Neural progenitor cell (in vitro differentiated cells): ENCODE measurements around the gene STT3A. TPM values are rescaled to one million over a fixed set of nuclear protein-coding genes. Genes with fewer than 3 reads are reported as not detected.

Experiments used
- DNase-seq: peaks from one replicate; pipeline ENCODE4 v3.0.0-alpha.2; 2016; ENCODE audit warnings: low spot score
- H2AFZ ChIP-seq: fragments of 200-600 bp; sonication (generic); replicated peaks from 2 replicates; pipeline ENCODE4 v1.6.1; 2016; ENCODE audit warnings: antibody characterized with exemption
- H3F3A ChIP-seq: fragments of 200-600 bp; sonication (generic); 2 replicates; pipeline ENCODE4 v1.6.1; 2016; ENCODE audit warnings: antibody characterized with exemption, low read depth
- H3K27ac ChIP-seq: fragments of 200-600 bp; sonication (generic); 2 replicates; pipeline ENCODE4 v1.5.1; 2016; ENCODE audit warnings: mild to moderate bottlenecking
- H3K27me3 ChIP-seq: fragments of 200-600 bp; sonication (generic); 2 replicates; pipeline ENCODE4 v1.6.1; 2016; ENCODE audit warnings: mild to moderate bottlenecking, moderate library complexity
- H3K36me3 ChIP-seq: fragments of 200-600 bp; sonication (generic); 2 replicates; pipeline ENCODE4 v1.5.1; 2016
- H3K4me1 ChIP-seq: fragments of 200-600 bp; sonication (generic); 2 replicates; pipeline ENCODE4 v1.6.1; 2016; ENCODE audit warnings: mixed run types
- H3K4me2 ChIP-seq: fragments of 200-600 bp; sonication (generic); 2 replicates; pipeline ENCODE4 v1.6.1; 2016
- H3K4me3 ChIP-seq: fragments of 200-600 bp; sonication (generic); 2 replicates; pipeline ENCODE4 v1.5.1; 2016
- H3K79me2 ChIP-seq: fragments of 200-600 bp; sonication (generic); 2 replicates; pipeline ENCODE4 v1.6.1; 2016; ENCODE audit warnings: low read depth
- H3K9ac ChIP-seq: fragments of 200-600 bp; sonication (generic); 2 replicates; pipeline ENCODE4 v1.6.1; 2016
- H3K9me3 ChIP-seq: fragments of 200-600 bp; sonication (generic); 2 replicates; pipeline ENCODE4 v1.5.1; 2016; ENCODE audit warnings: low read depth
- H4K20me1 ChIP-seq: fragments of 200-600 bp; sonication (generic); 2 replicates; pipeline ENCODE4 v1.6.1; 2016; ENCODE audit warnings: low read depth
- H3K27ac Mint-ChIP-seq: 3 replicates; pipeline ENCODE4 v1.8.0; 2021; ENCODE audit warnings: mixed read lengths
- H3K27me3 Mint-ChIP-seq: 2 replicates; pipeline ENCODE4 v1.8.0; 2022; ENCODE audit warnings: low read depth, mild to moderate bottlenecking, inconsistent platforms, moderate library complexity, mixed read lengths; ENCODE audit not compliant: insufficient read depth
- H3K36me3 Mint-ChIP-seq: 3 replicates; pipeline ENCODE4 v1.8.0; 2021; ENCODE audit warnings: mixed read lengths
- H3K4me1 Mint-ChIP-seq: 3 replicates; pipeline ENCODE4 v1.8.0; 2021; ENCODE audit warnings: mixed read lengths
- H3K4me3 Mint-ChIP-seq: 3 replicates; pipeline ENCODE4 v1.8.0; 2021; ENCODE audit warnings: mild to moderate bottlenecking, moderate library complexity, mixed read lengths
- H3K9me3 Mint-ChIP-seq: 3 replicates; pipeline ENCODE4 v1.8.0; 2020; ENCODE audit warnings: mixed read lengths
- CTCF ChIP-seq: fragments of 200-600 bp; sonication (generic); IDR thresholded peaks from 2 replicates; pipeline ENCODE4 v1.5.1; 2017; ENCODE audit warnings: antibody characterized with exemption, mild to moderate bottlenecking
- EZH2 ChIP-seq: fragments of 200-600 bp; sonication (generic); IDR thresholded peaks from 2 replicates; pipeline ENCODE4 v1.6.1; 2017; ENCODE audit warnings: antibody characterized with exemption, mild to moderate bottlenecking, moderate library complexity
- EZH2phosphoT487 ChIP-seq: fragments of 200-600 bp; sonication (generic); IDR thresholded peaks from 2 replicates; pipeline ENCODE4 v1.6.1; 2017; ENCODE audit warnings: antibody characterized with exemption
- total RNA-seq: library from RNA; depleted of rRNA; stranded (reverse); fragments of >200 nt; gene quantifications from 2 replicates; pipeline ENCODE4 v1.2.3, GENCODE V29; 2015; ENCODE audit warnings: low replicate concordance

Gene STT3A
- total RNA-seq, 1 donor from 2014 or later = 111 TPM

- no peaks in the 10 kb centered on the region for H3K9me3 ChIP-seq
Observed at GRCh38 chr11:125587480-125587879, 5.2 kb upstream of the STT3A start.

GRCh38 chr11:125588505-125588904 is 4.1 kb upstream of the STT3A start:
- no peak overlapping the region for H3K4me3 ChIP-seq
- no peaks in the 10 kb centered on the region for H3K27me3 ChIP-seq
- peaks cover 2% of the 10 kb centered on the region for H3K27me3 Mint-ChIP-seq
- H3K36me3 Mint-ChIP-seq = peaks cover 16% of the 10 kb centered on the region
- no peak overlapping the region for H3K27ac ChIP-seq
- H3K36me3 ChIP-seq = peaks cover 5% of the 10 kb centered on the region
- H3K27ac Mint-ChIP-seq = no peak overlapping the region
- no peaks in the 10 kb centered on the region for H3K9me3 ChIP-seq
- no peak overlapping the region for H3K9ac ChIP-seq
- peaks cover 5% of the 10 kb centered on the region for H3F3A ChIP-seq
- peaks cover 4% of the 10 kb centered on the region for H4K20me1 ChIP-seq
- H3K4me1 ChIP-seq = peaks cover 9% of the 10 kb centered on the region
- H3K79me2 ChIP-seq = peaks cover 25% of the 10 kb centered on the region
- no peak for TF ChIP-seq EZH2phosphoT487
- no peak for TF ChIP-seq CTCF
- TF ChIP-seq EZH2 = no peak
- no peak overlapping the region for H2AFZ ChIP-seq
- H3K4me2 ChIP-seq = no peak overlapping the region
- DNase-seq = no peak
- peaks cover 18% of the 10 kb centered on the region for H3K4me1 Mint-ChIP-seq
- H3K4me3 Mint-ChIP-seq = no peak overlapping the region
- no peaks in the 10 kb centered on the region for H3K9me3 Mint-ChIP-seq

More at GRCh38 chr11:125587480-125587879, 5.2 kb upstream of the STT3A start:
- peaks cover 5% of the 10 kb centered on the region for H3K36me3 ChIP-seq
- peaks cover 7% of the 10 kb centered on the region for H3K4me1 ChIP-seq
- no peak overlapping the region for H3K27ac Mint-ChIP-seq
- peaks cover 5% of the 10 kb centered on the region for H3F3A ChIP-seq
- H3K9me3 Mint-ChIP-seq = no peaks in the 10 kb centered on the region
- H3K27me3 Mint-ChIP-seq = peaks cover 2% of the 10 kb centered on the region
- H3K9ac ChIP-seq = no peak overlapping the region
- peaks cover 12% of the 10 kb centered on the region for H3K4me1 Mint-ChIP-seq
- peaks cover 21% of the 10 kb centered on the region for H3K36me3 Mint-ChIP-seq
- no peak overlapping the region for H3K4me2 ChIP-seq
- no peak overlapping the region for H3K4me3 ChIP-seq
- no peak overlapping the region for H3K27ac ChIP-seq
- no peak for TF ChIP-seq EZH2phosphoT487
- TF ChIP-seq EZH2 = no peak
- no peak for TF ChIP-seq CTCF
- no peak overlapping the region for H3K4me3 Mint-ChIP-seq
- DNase-seq = no peak
- H3K79me2 ChIP-seq = peaks cover 16% of the 10 kb centered on the region
- no peaks in the 10 kb centered on the region for H3K27me3 ChIP-seq
- no peaks in the 10 kb centered on the region for H4K20me1 ChIP-seq
- no peak overlapping the region for H2AFZ ChIP-seq

GRCh38 chr11:125591649-125592304 is 875 bp upstream of the STT3A start:
- no peaks in the 10 kb centered on the region for H3F3A ChIP-seq
- Mint-ChIP-seq H3K4me1 (peaks cover 32% of the 10 kb centered on the region), H3K9me3 (no peaks in the 10 kb centered on the region), H3K27me3 (peaks cover 2% of the 10 kb centered on the region), H3K27ac (peak overlapping the region; percentile 99), H3K36me3 (peaks cover 7% of the 10 kb centered on the region), H3K4me3 (peak overlapping the region; percentile 97)
- H2AFZ ChIP-seq = peak overlapping the region; percentile 86
- H3K9me3 ChIP-seq = no peaks in the 10 kb centered on the region
- H3K79me2 ChIP-seq = peaks cover 57% of the 10 kb centered on the region
- peak overlapping the region; percentile 90 for H3K4me2 ChIP-seq
- no peaks in the 10 kb centered on the region for H3K27me3 ChIP-seq
- peak overlapping the region; percentile 92 for H3K4me3 ChIP-seq
- H3K27ac ChIP-seq = peak overlapping the region; percentile 76
- peaks cover 12% of the 10 kb centered on the region for H3K4me1 ChIP-seq
- peaks cover 14% of the 10 kb centered on the region for H4K20me1 ChIP-seq
- peak overlapping the region; percentile 71 for H3K9ac ChIP-seq
- no peak for TF ChIP-seq EZH2phosphoT487
- no peak for TF ChIP-seq EZH2
- no peak for TF ChIP-seq CTCF
- peak; percentile 79 for DNase-seq
- no peaks in the 10 kb centered on the region for H3K36me3 ChIP-seq
